Liver (tissue), 9 donors: Measurements from ENCODE around the gene SUMO2. TPM values are rescaled to one million over a fixed set of nuclear protein-coding genes. Genes with fewer than 3 reads are reported as not detected.

Experiments
- DNase-seq: peaks from one replicate; pipeline ENCODE4 v3.0.0-alpha.2; 2017; ENCODE audit warnings: low spot score
- H3K27ac ChIP-seq, 2 donors: one replicate each; pipeline ENCODE4 v1.7.0; 2013; ENCODE audit warnings: inconsistent platforms in 2 of 2, low read length in 2 of 2, control low read depth in 1 of 2, low read depth in 1 of 2, mild to moderate bottlenecking in 1 of 2
- H3K27me3 ChIP-seq, 4 donors: one replicate each; pipeline versions ENCODE4 v1.6.1 to v1.7.0; 2013; ENCODE audit warnings: low read length in 3 of 4, inconsistent platforms in 1 of 4, mild to moderate bottlenecking in 1 of 4, moderate library complexity in 1 of 4; ENCODE audit not compliant: control insufficient read depth in 4 of 4, insufficient read depth in 4 of 4
- H3K36me3 ChIP-seq, 4 donors: one replicate each; pipeline versions ENCODE4 v1.6.1 to v1.7.0; 2013; ENCODE audit warnings: low read length in 3 of 4, mild to moderate bottlenecking in 3 of 4, low read depth in 1 of 4, moderate library complexity in 1 of 4; ENCODE audit not compliant: control insufficient read depth in 4 of 4, insufficient read depth in 3 of 4
- H3K4me1 ChIP-seq, 4 donors: one replicate each; pipeline versions ENCODE4 v1.6.1 to v1.7.0; 2013; ENCODE audit warnings: low read length in 3 of 4, mild to moderate bottlenecking in 3 of 4, moderate library complexity in 1 of 4; ENCODE audit not compliant: control insufficient read depth in 4 of 4, insufficient read depth in 4 of 4
- H3K4me3 ChIP-seq, 3 donors: one replicate each; pipeline versions ENCODE4 v1.6.1 to v1.7.0; 2013; ENCODE audit warnings: low read length in 3 of 3, control low read depth in 1 of 3, low read depth in 1 of 3, mild to moderate bottlenecking in 1 of 3
- H3K9ac ChIP-seq, 2 donors: one replicate each; pipeline ENCODE4 v1.7.0; 2013; ENCODE audit warnings: low read length in 2 of 2, mild to moderate bottlenecking in 2 of 2, moderate library complexity in 2 of 2, control low read depth in 1 of 2, low read depth in 1 of 2
- H3K9me3 ChIP-seq, 4 donors: one replicate each; pipeline versions ENCODE4 v1.6.1 to v1.7.0; 2013; ENCODE audit warnings: low read length in 3 of 4; ENCODE audit not compliant: control insufficient read depth in 4 of 4
- EGR1 ChIP-seq, 2 donors: IDR thresholded peaks; 2 replicates each; pipeline ENCODE4 v1.6.1; 2016 to 2018; ENCODE audit warnings: antibody characterized with exemption in 2 of 2, low read depth in 2 of 2
- FOXA1 ChIP-seq: IDR thresholded peaks from 2 replicates; pipeline ENCODE4 v1.6.1; 2016; ENCODE audit warnings: antibody characterized with exemption
- FOXA2 ChIP-seq: IDR thresholded peaks from 2 replicates; pipeline ENCODE4 v1.6.1; 2016; ENCODE audit warnings: antibody characterized with exemption
- GABPA ChIP-seq, 2 donors: IDR thresholded peaks in 1 of 2; conservative IDR thresholded peaks in 1 of 2; 2 replicates each; pipeline ENCODE4 v1.6.1; 2016; ENCODE audit warnings: antibody characterized with exemption in 2 of 2, mild to moderate bottlenecking in 1 of 2, moderate library complexity in 1 of 2
- HNF4A ChIP-seq, 2 donors: conservative IDR thresholded peaks; 2 replicates each; pipeline ENCODE4 v1.6.1; 2016; ENCODE audit warnings: antibody characterized with exemption in 2 of 2, mild to moderate bottlenecking in 2 of 2
- HNF4G ChIP-seq: IDR thresholded peaks from 2 replicates; pipeline ENCODE4 v1.6.1; 2016; ENCODE audit warnings: antibody characterized with exemption
- JUND ChIP-seq, 2 donors: IDR thresholded peaks; 2 replicates each; pipeline ENCODE4 v1.6.1; 2016; ENCODE audit warnings: antibody characterized with exemption in 2 of 2
- NR2F2 ChIP-seq: IDR thresholded peaks from 2 replicates; pipeline ENCODE4 v1.6.1; 2016; ENCODE audit warnings: antibody characterized with exemption
- RAD21 ChIP-seq, 2 donors: IDR thresholded peaks; 2 replicates each; pipeline ENCODE4 v1.6.1; 2016; ENCODE audit warnings: antibody characterized with exemption in 2 of 2, mild to moderate bottlenecking in 2 of 2
- RXRA ChIP-seq, 2 donors: IDR thresholded peaks; 2 replicates each; pipeline ENCODE4 v1.6.1; 2017 to 2018; ENCODE audit warnings: antibody characterized with exemption in 2 of 2, mild to moderate bottlenecking in 1 of 2
- SP1 ChIP-seq: IDR thresholded peaks from 2 replicates; pipeline ENCODE4 v1.6.1; 2018; ENCODE audit warnings: antibody characterized with exemption, mild to moderate bottlenecking
- TAF1 ChIP-seq: conservative IDR thresholded peaks from 2 replicates; pipeline ENCODE4 v1.6.1; 2016; ENCODE audit warnings: antibody characterized with exemption, mild to moderate bottlenecking
- YY1 ChIP-seq: IDR thresholded peaks from 2 replicates; pipeline ENCODE4 v1.6.1; 2016; ENCODE audit warnings: antibody characterized with exemption, mild to moderate bottlenecking
- whole genome bisulfite sequencing: extraction: QIAGEN DNeasy Blood & Tissue Kit; methylation state at CpG from one replicate; pipeline ENCODE4 v1.1.7; 2013; 5-methylcytosine and 5-hydroxymethylcytosine counted together
- polyA plus RNA-seq, 2 donors: library from polyadenylated mRNA; stranded (reverse) in 1 of 2; unstranded in 1 of 2; fragments of 200-250 nt in 1 of 2; fragments of >200 nt in 1 of 2; fragmentation: Nextera tagmentation in 1 of 2; extraction: Ambion mirVana in 1 of 2; gene quantifications; one replicate each; pipeline versions ENCODE4 v1.2.1 to v1.2.3, GENCODE V29; 2013 to 2015
- total RNA-seq, 2 donors: library from RNA; depleted of rRNA; stranded (reverse); fragments of >200 nt; gene quantifications; one replicate each; pipeline ENCODE4 v1.2.3, GENCODE V29; 2014
- TF ChIP-seq, protein P1 (sequence below): IDR thresholded peaks from 2 replicates; pipeline ENCODE4 v1.6.1; 2016; ENCODE audit warnings: antibody characterized with exemption
- TF ChIP-seq, protein P2 (sequence below): IDR thresholded peaks from 2 replicates; pipeline ENCODE4 v1.6.1; 2016; ENCODE audit warnings: antibody characterized with exemption
- TF ChIP-seq, protein P3 (sequence below): IDR thresholded peaks from 2 replicates; pipeline ENCODE4 v1.6.1; 2016; ENCODE audit warnings: antibody characterized with exemption
- TF ChIP-seq, protein P4 (sequence below): fragments of 150-350 bp; IDR thresholded peaks from 2 replicates; pipeline ENCODE4 v1.5.1; 2017; ENCODE audit warnings: improper control_type of control experiment, low read depth, low read length; ENCODE audit not compliant: missing input control
- TF ChIP-seq, protein P5 (sequence below): IDR thresholded peaks from 2 replicates; pipeline ENCODE4 v1.6.1; 2016; ENCODE audit warnings: antibody characterized with exemption, mild to moderate bottlenecking
- donor health status: healthy.
- donor health status: healthy.
- donor health status: healthy.
- donor health status: healthy.
- donor health status: healthy.

SUMO2 gene
- total and polyA plus RNA-seq, 4 donors, result 20.9 to 160 (median 50.5) TPM

DNA sequence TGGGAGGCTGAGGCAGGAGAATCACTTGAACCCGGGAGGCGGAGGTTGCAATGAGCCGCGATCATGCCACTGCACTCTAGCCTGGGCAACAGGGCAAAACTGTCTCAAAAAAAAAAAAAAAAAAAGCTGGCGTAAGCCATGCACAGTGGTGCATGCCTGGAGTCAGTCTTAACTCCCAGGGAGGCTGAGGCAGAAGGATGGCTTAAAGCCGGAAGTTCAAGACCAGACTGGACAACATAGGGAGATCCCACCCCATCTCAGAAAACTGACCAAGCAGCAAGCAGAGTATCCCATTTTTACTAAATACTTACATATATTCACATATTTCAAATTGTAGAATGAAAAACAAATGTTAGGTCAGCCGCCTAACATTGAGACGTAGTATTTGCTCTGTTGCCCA is 55.8 kb downstream of the SUMO2 start:
- H3K27ac ChIP-seq, result no peak overlapping the region
- TF ChIP-seq, protein P1, sequence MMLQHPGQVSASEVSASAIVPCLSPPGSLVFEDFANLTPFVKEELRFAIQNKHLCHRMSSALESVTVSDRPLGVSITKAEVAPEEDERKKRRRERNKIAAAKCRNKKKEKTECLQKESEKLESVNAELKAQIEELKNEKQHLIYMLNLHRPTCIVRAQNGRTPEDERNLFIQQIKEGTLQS, result no peak
- TF ChIP-seq HNF4G (no peak), HNF4A (conservative IDR thresholded peaks at IDR 0.05) (no peak), GABPA (IDR thresholded peaks at IDR 0.05 in 1 of 2, conservative IDR thresholded peaks at IDR 0.05 in 1 of 2) (no peak), RAD21 (IDR thresholded peaks at IDR 0.05) (no peak), NR2F2 (no peak), YY1 (no peak), SP1 (no peak), FOXA2 (no peak), EGR1 (IDR thresholded peaks at IDR 0.05; ENCODE audit: low read depth in 2 of 2) (no peak), RXRA (IDR thresholded peaks at IDR 0.05) (no peak), FOXA1 (no peak), TAF1 (no peak), JUND (IDR thresholded peaks at IDR 0.05) (no peak)
- TF ChIP-seq, protein P2, sequence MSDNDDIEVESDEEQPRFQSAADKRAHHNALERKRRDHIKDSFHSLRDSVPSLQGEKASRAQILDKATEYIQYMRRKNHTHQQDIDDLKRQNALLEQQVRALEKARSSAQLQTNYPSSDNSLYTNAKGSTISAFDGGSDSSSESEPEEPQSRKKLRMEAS, result no peak
- TF ChIP-seq, protein P3, sequence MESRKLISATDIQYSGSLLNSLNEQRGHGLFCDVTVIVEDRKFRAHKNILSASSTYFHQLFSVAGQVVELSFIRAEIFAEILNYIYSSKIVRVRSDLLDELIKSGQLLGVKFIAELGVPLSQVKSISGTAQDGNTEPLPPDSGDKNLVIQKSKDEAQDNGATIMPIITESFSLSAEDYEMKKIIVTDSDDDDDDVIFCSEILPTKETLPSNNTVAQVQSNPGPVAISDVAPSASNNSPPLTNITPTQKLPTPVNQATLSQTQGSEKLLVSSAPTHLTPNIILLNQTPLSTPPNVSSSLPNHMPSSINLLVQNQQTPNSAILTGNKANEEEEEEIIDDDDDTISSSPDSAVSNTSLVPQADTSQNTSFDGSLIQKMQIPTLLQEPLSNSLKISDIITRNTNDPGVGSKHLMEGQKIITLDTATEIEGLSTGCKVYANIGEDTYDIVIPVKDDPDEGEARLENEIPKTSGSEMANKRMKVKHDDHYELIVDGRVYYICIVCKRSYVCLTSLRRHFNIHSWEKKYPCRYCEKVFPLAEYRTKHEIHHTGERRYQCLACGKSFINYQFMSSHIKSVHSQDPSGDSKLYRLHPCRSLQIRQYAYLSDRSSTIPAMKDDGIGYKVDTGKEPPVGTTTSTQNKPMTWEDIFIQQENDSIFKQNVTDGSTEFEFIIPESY, result no peak
- TF ChIP-seq, protein P4, sequence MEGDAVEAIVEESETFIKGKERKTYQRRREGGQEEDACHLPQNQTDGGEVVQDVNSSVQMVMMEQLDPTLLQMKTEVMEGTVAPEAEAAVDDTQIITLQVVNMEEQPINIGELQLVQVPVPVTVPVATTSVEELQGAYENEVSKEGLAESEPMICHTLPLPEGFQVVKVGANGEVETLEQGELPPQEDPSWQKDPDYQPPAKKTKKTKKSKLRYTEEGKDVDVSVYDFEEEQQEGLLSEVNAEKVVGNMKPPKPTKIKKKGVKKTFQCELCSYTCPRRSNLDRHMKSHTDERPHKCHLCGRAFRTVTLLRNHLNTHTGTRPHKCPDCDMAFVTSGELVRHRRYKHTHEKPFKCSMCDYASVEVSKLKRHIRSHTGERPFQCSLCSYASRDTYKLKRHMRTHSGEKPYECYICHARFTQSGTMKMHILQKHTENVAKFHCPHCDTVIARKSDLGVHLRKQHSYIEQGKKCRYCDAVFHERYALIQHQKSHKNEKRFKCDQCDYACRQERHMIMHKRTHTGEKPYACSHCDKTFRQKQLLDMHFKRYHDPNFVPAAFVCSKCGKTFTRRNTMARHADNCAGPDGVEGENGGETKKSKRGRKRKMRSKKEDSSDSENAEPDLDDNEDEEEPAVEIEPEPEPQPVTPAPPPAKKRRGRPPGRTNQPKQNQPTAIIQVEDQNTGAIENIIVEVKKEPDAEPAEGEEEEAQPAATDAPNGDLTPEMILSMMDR, result no peak
- TF ChIP-seq, protein P5, sequence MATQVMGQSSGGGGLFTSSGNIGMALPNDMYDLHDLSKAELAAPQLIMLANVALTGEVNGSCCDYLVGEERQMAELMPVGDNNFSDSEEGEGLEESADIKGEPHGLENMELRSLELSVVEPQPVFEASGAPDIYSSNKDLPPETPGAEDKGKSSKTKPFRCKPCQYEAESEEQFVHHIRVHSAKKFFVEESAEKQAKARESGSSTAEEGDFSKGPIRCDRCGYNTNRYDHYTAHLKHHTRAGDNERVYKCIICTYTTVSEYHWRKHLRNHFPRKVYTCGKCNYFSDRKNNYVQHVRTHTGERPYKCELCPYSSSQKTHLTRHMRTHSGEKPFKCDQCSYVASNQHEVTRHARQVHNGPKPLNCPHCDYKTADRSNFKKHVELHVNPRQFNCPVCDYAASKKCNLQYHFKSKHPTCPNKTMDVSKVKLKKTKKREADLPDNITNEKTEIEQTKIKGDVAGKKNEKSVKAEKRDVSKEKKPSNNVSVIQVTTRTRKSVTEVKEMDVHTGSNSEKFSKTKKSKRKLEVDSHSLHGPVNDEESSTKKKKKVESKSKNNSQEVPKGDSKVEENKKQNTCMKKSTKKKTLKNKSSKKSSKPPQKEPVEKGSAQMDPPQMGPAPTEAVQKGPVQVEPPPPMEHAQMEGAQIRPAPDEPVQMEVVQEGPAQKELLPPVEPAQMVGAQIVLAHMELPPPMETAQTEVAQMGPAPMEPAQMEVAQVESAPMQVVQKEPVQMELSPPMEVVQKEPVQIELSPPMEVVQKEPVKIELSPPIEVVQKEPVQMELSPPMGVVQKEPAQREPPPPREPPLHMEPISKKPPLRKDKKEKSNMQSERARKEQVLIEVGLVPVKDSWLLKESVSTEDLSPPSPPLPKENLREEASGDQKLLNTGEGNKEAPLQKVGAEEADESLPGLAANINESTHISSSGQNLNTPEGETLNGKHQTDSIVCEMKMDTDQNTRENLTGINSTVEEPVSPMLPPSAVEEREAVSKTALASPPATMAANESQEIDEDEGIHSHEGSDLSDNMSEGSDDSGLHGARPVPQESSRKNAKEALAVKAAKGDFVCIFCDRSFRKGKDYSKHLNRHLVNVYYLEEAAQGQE, result no peak
- 86% methylated on average over 8 of the region's 8 CpGs for WGBS
- H3K9ac ChIP-seq, result no peak overlapping the region
- no peaks in the 10 kb centered on the region for H3K9me3 ChIP-seq
- no peak for DNase-seq
- no peak overlapping the region for H3K4me3 ChIP-seq
- peaks cover 0 to 12% (median 4%) of the 10 kb centered on the region in 4 donors for H3K36me3 ChIP-seq
- H3K4me1 ChIP-seq, result peaks cover 0 to 5% (median 2%) of the 10 kb centered on the region in 4 donors
- H3K27me3 ChIP-seq, result no peaks in the 10 kb centered on the region
